ENCODE data around the gene YPEL5. TPM values are rescaled to one million over a fixed set of nuclear protein-coding genes. Genes with fewer than 3 reads are reported as not detected.
"Not testable (repeated sequence)": the region's sequence is repeated elsewhere in the genome, so short reads cannot be mapped to it uniquely, and the experiment has no call there.

YPEL5 gene
- polyA plus RNA-seq, 3 donors: 231 to 254 (median 235) TPM

- no peaks in the 10 kb centered on the region for H3K27me3 ChIP-seq (ENCODE audit: control insufficient read depth in 2 of 2, insufficient read depth in 2 of 2, low read length in 2 of 2)
- no peak overlapping the region for H3K27ac ChIP-seq (ENCODE audit: low read depth in 1 of 2, low read length in 2 of 2)
- peaks cover 15% of the 10 kb centered on the region for H3K4me1 Mint-ChIP-seq
- H3K9me3 ChIP-seq (replicated peaks in 1 of 2; ENCODE audit: control insufficient read depth in 1 of 2, insufficient read depth in 1 of 2, low read length in 2 of 2): no peaks in the 10 kb centered on the region
- intact Hi-C loops (cut with micrococcal nuclease): no loop called here
- no peak overlapping the region for H3K27ac Mint-ChIP-seq
- H3K36me3 ChIP-seq (replicated peaks in 1 of 2; ENCODE audit: control insufficient read depth in 1 of 2, insufficient read depth in 2 of 2, low read length in 2 of 2): no peaks in the 10 kb centered on the region
- H3K4me2 ChIP-seq (replicated peaks; ENCODE audit: extremely low read depth, low read length, poor library complexity, severe bottlenecking): no peak overlapping the region
- H3K27me3 Mint-ChIP-seq (ENCODE audit: low read depth in 3 of 3): peaks cover 2 to 6% (median 6%) of the 10 kb centered on the region in 3 donors
- no peak overlapping the region for H3K4me3 ChIP-seq (replicated peaks in 1 of 3; ENCODE audit: low read depth in 2 of 3, low read length in 3 of 3)
- no peak overlapping the region for H2AFZ ChIP-seq (ENCODE audit: insufficient read depth, low read depth, low read length, poor library complexity, severe bottlenecking)
- H3K4me1 ChIP-seq (ENCODE audit: control insufficient read depth in 1 of 2, insufficient read depth in 2 of 2, low read length in 2 of 2): peaks cover 6 to 8% of the 10 kb centered on the region in 2 donors
- no peaks in the 10 kb centered on the region for H3K36me3 Mint-ChIP-seq
- no peaks in the 10 kb centered on the region for H3K9me3 Mint-ChIP-seq
- H3K4me3 Mint-ChIP-seq: no peak overlapping the region
- DNase-seq: no peak
- H3K9ac ChIP-seq (ENCODE audit: insufficient read depth, low read length, poor library complexity, severe bottlenecking): no peak overlapping the region
- H4K20me1 ChIP-seq (ENCODE audit: insufficient read depth, low read length): no peaks in the 10 kb centered on the region
- no peaks in the 10 kb centered on the region for H3K79me2 ChIP-seq (ENCODE audit: insufficient read depth, low read length)
- no peak for TF ChIP-seq CTCF (IDR thresholded peaks at IDR 0.05)
Observed at GRCh38 chr2:30141136-30141535, 5.7 kb upstream of the YPEL5 start.

GRCh38 chr2:30144260-30144659 is 2.5 kb upstream of the YPEL5 start:
- Histone ChIP-seq H4K20me1 (ENCODE audit: insufficient read depth, low read length) (peaks cover 19% of the 10 kb centered on the region), H3K9me3 (replicated peaks in 1 of 2; ENCODE audit: control insufficient read depth in 1 of 2, insufficient read depth in 1 of 2, low read length in 2 of 2) (no peaks in the 10 kb centered on the region), H3K4me2 (replicated peaks; ENCODE audit: extremely low read depth, low read length, poor library complexity, severe bottlenecking) (no peak overlapping the region), H3K9ac (ENCODE audit: insufficient read depth, low read length, poor library complexity, severe bottlenecking) (no peak overlapping the region), H3K79me2 (ENCODE audit: insufficient read depth, low read length) (peaks cover 23% of the 10 kb centered on the region), H2AFZ (ENCODE audit: insufficient read depth, low read depth, low read length, poor library complexity, severe bottlenecking) (no peak overlapping the region), H3K36me3 (replicated peaks in 1 of 2; ENCODE audit: control insufficient read depth in 1 of 2, insufficient read depth in 2 of 2, low read length in 2 of 2) (peaks cover 0 to 5% of the 10 kb centered on the region in 2 donors), H3K4me1 (ENCODE audit: control insufficient read depth in 1 of 2, insufficient read depth in 2 of 2, low read length in 2 of 2) (peaks cover 22 to 24% of the 10 kb centered on the region in 2 donors), H3K4me3 (replicated peaks in 1 of 3; ENCODE audit: low read depth in 2 of 3, low read length in 3 of 3) (no peak overlapping the region), H3K27me3 (ENCODE audit: control insufficient read depth in 2 of 2, insufficient read depth in 2 of 2, low read length in 2 of 2) (no peaks in the 10 kb centered on the region), H3K27ac (ENCODE audit: low read depth in 1 of 2, low read length in 2 of 2) (no peak overlapping the region)
- H3K9me3 Mint-ChIP-seq: peaks cover 0 to 2% (median 0%) of the 10 kb centered on the region in 7 donors
- no peak for DNase-seq
- WGBS (ENCODE audit: insufficient coverage): no CpG with 5 or more reads among the region's 1 CpG
- H3K27me3 Mint-ChIP-seq (ENCODE audit: low read depth in 3 of 3): peaks cover 0 to 6% (median 2%) of the 10 kb centered on the region in 3 donors
- no peak for TF ChIP-seq CTCF (IDR thresholded peaks at IDR 0.05)
- intact Hi-C loops (cut with micrococcal nuclease): no loop called here
- peak overlapping the region in 1 of 7 donors; percentile 4 for H3K27ac Mint-ChIP-seq
- peaks cover 27% of the 10 kb centered on the region for H3K4me1 Mint-ChIP-seq
- H3K4me3 Mint-ChIP-seq: no peak overlapping the region
- peaks cover 8 to 9% of the 10 kb centered on the region in 2 donors for H3K36me3 Mint-ChIP-seq

- H3K27me3 Mint-ChIP-seq (ENCODE audit: low read depth in 3 of 3); H3K9me3 Mint-ChIP-seq; H3K27ac ChIP-seq (ENCODE audit: low read depth in 1 of 2, low read length in 2 of 2); H3K4me3 Mint-ChIP-seq; H3K4me2 ChIP-seq (replicated peaks; ENCODE audit: extremely low read depth, low read length, poor library complexity, severe bottlenecking); H3K9ac ChIP-seq (ENCODE audit: insufficient read depth, low read length, poor library complexity, severe bottlenecking); intact Hi-C loops (cut with micrococcal nuclease); H3K4me3 ChIP-seq (replicated peaks in 1 of 3; ENCODE audit: low read depth in 2 of 3, low read length in 3 of 3); H3K27me3 ChIP-seq (ENCODE audit: control insufficient read depth in 2 of 2, insufficient read depth in 2 of 2, low read length in 2 of 2); H3K9me3 ChIP-seq (replicated peaks in 1 of 2; ENCODE audit: control insufficient read depth in 1 of 2, insufficient read depth in 1 of 2, low read length in 2 of 2); H2AFZ ChIP-seq (ENCODE audit: insufficient read depth, low read depth, low read length, poor library complexity, severe bottlenecking): not testable (repeated sequence)
- peak overlapping the region in 4 of 7 donors; percentile 66 to 96 (median 78) for H3K27ac Mint-ChIP-seq
- no CpG with 5 or more reads among the region's 3 CpGs for WGBS (ENCODE audit: insufficient coverage)
- H3K36me3 ChIP-seq (replicated peaks in 1 of 2; ENCODE audit: control insufficient read depth in 1 of 2, insufficient read depth in 2 of 2, low read length in 2 of 2): peaks cover 0 to 12% of the 10 kb centered on the region in 2 donors
- peaks cover 30% of the 10 kb centered on the region for H3K79me2 ChIP-seq (ENCODE audit: insufficient read depth, low read length)
- H4K20me1 ChIP-seq (ENCODE audit: insufficient read depth, low read length): peaks cover 26% of the 10 kb centered on the region
- DNase-seq: peak in 2 of 3 donors; percentile 13 to 21
- peaks cover 28 to 31% of the 10 kb centered on the region in 2 donors for H3K4me1 ChIP-seq (ENCODE audit: control insufficient read depth in 1 of 2, insufficient read depth in 2 of 2, low read length in 2 of 2)
- H3K36me3 Mint-ChIP-seq: peaks cover 13 to 16% of the 10 kb centered on the region in 2 donors
- peaks cover 30% of the 10 kb centered on the region for H3K4me1 Mint-ChIP-seq
Observed at GRCh38 chr2:30144951-30145350, 1.9 kb upstream of the YPEL5 start.

Measured in CD14-positive monocyte (primary cell).